ENCODE results near the gene ARID1B. TPM values are rescaled to one million over a fixed set of nuclear protein-coding genes. Genes with fewer than 3 reads are reported as not detected.

ARID1B gene
- total RNA-seq, 1 donor from 2014 or later = 155 TPM

- peaks cover 40% of the 10 kb centered on the region for H3K4me1 Mint-ChIP-seq
- DNase-seq (ENCODE audit: low spot score in 2 of 2, unreplicated experiment in 2 of 2) = no peak
- TF ChIP-seq CTCF (IDR thresholded peaks at IDR 0.05; ENCODE audit: unreplicated experiment) = no peak
- peak overlapping the region; percentile 26 for H3K27ac Mint-ChIP-seq
- no peaks in the 10 kb centered on the region for H3K27me3 Mint-ChIP-seq (ENCODE audit: low read depth)
- H3K4me3 Mint-ChIP-seq = no peak overlapping the region
- no peaks in the 10 kb centered on the region for H3K9me3 Mint-ChIP-seq
- peaks cover 3% of the 10 kb centered on the region for H3K36me3 Mint-ChIP-seq
These were observed 294.9 kb downstream of the ARID1B start for GRCh38 chr6:157072128-157072527.

- peaks cover 3% of the 10 kb centered on the region for H3K36me3 Mint-ChIP-seq
- no peak for DNase-seq (ENCODE audit: low spot score in 2 of 2, unreplicated experiment in 2 of 2)
- peaks cover 32% of the 10 kb centered on the region for H3K4me1 Mint-ChIP-seq
- H3K4me3 Mint-ChIP-seq = no peak overlapping the region
- TF ChIP-seq CTCF (IDR thresholded peaks at IDR 0.05; ENCODE audit: unreplicated experiment) = no peak
- no peak overlapping the region for H3K27ac Mint-ChIP-seq
- no peaks in the 10 kb centered on the region for H3K27me3 Mint-ChIP-seq (ENCODE audit: low read depth)
- no peaks in the 10 kb centered on the region for H3K9me3 Mint-ChIP-seq
These were observed 296.4 kb downstream of the ARID1B start for GRCh38 chr6:157073596-157073995.

- no peak for DNase-seq (ENCODE audit: low spot score in 2 of 2, unreplicated experiment in 2 of 2)
- Mint-ChIP-seq H3K36me3 (peaks cover 3% of the 10 kb centered on the region), H3K27ac (no peak overlapping the region), H3K4me1 (peaks cover 22% of the 10 kb centered on the region), H3K27me3 (ENCODE audit: low read depth) (no peaks in the 10 kb centered on the region), H3K4me3 (no peak overlapping the region), H3K9me3 (no peaks in the 10 kb centered on the region)
- TF ChIP-seq CTCF (IDR thresholded peaks at IDR 0.05; ENCODE audit: unreplicated experiment) = no peak
These were observed 297.8 kb downstream of the ARID1B start for GRCh38 chr6:157074969-157075368.

- no peak for TF ChIP-seq CTCF (IDR thresholded peaks at IDR 0.05; ENCODE audit: unreplicated experiment)
- Mint-ChIP-seq H3K27ac (no peak overlapping the region), H3K9me3 (no peaks in the 10 kb centered on the region)
These were observed 298.6 kb downstream of the ARID1B start for GRCh38 chr6:157075549-157076450.

GRCh38 chr6:157076451-157076822 is 299.3 kb downstream of the ARID1B start:
- H3K36me3 Mint-ChIP-seq = peaks cover 3% of the 10 kb centered on the region
- no peak for TF ChIP-seq CTCF (IDR thresholded peaks at IDR 0.05; ENCODE audit: unreplicated experiment)
- no peaks in the 10 kb centered on the region for H3K27me3 Mint-ChIP-seq (ENCODE audit: low read depth)
- DNase-seq (ENCODE audit: low spot score in 2 of 2, unreplicated experiment in 2 of 2) = no peak
- no peaks in the 10 kb centered on the region for H3K9me3 Mint-ChIP-seq
- H3K4me1 Mint-ChIP-seq = peaks cover 14% of the 10 kb centered on the region
- no peak overlapping the region for H3K4me3 Mint-ChIP-seq
- no peak overlapping the region for H3K27ac Mint-ChIP-seq

More at GRCh38 chr6:157075549-157076450, 298.6 kb downstream of the ARID1B start:
- peaks cover 16% of the 10 kb centered on the region for H3K4me1 Mint-ChIP-seq
- H3K4me3 Mint-ChIP-seq = no peak overlapping the region
- H3K36me3 Mint-ChIP-seq = peaks cover 3% of the 10 kb centered on the region
- H3K27me3 Mint-ChIP-seq (ENCODE audit: low read depth) = no peaks in the 10 kb centered on the region
- no peak for DNase-seq (ENCODE audit: low spot score in 2 of 2, unreplicated experiment in 2 of 2)
